H1 (cell line): Measurements from ENCODE around the gene RERE. TPM values are rescaled to one million over a fixed set of nuclear protein-coding genes. Genes with fewer than 3 reads are reported as not detected.

Source experiments
- EZH2 ChIP-seq: fragments of 200-600 bp; sonication (generic); IDR thresholded peaks from 2 replicates; pipeline ENCODE4 v1.7.1; 2012; ENCODE audit warnings: low read depth, mild to moderate bottlenecking, moderate library complexity, low read length, inconsistent platforms; ENCODE audit not compliant: severe bottlenecking
- KDM1A ChIP-seq: fragments of 200-600, 300-600 bp; sonication (generic); IDR thresholded peaks from 2 replicates; pipeline ENCODE4 v1.7.1; 2016; ENCODE audit warnings: mild to moderate bottlenecking, low read length, borderline replicate concordance
- RBBP5 ChIP-seq: IDR thresholded peaks from 2 replicates; pipeline ENCODE4 v1.7.1; 2012; ENCODE audit warnings: low read depth, mild to moderate bottlenecking, inconsistent platforms, low read length, moderate library complexity, borderline replicate concordance
- SIX5 ChIP-seq: IDR thresholded peaks from 2 replicates; pipeline ENCODE4 v1.6.1; 2011; ENCODE audit warnings: mild to moderate bottlenecking, low read depth, low read length
- USF2 ChIP-seq: IDR thresholded peaks from 2 replicates; pipeline ENCODE4 v1.6.1; 2011; ENCODE audit warnings: low read length, improper control_type of control experiment
- polyA plus RNA-seq, 7 experiments: library from polyadenylated mRNA; depleted of rRNA in 3 of 7; stranded (reverse) in 5 of 7; unstranded in 2 of 7; fragments of >200 nt in 5 of 7; fragments of 200-250 nt in 2 of 7; gene quantifications; 1 replicate in 5 of 7; 2 replicates in 1 of 7; 4 replicates in 1 of 7; pipeline versions ENCODE4 v1.2.1 to v1.2.3, GENCODE V29; 2011 to 2013; ENCODE audit warnings: missing spikeins in 2 of 7, mixed read lengths in 2 of 7
- total RNA-seq: library from RNA; stranded (reverse); fragmentation: NEBNext Ultra II Directional; extraction: Animal tissue kit (Norgen Biotek cat#: 25700); gene quantifications from 2 replicates; pipeline ENCODE4 v1.2.1, GENCODE V29; 2021

Gene RERE
- total and polyA plus RNA-seq, 2 of the 8 experiments (the other 6 are each of a cell fraction or from before 2014, with no cell fraction given): 15.3 to 142 TPM

- TF ChIP-seq USF2 (no peak), SIX5 (no peak), KDM1A (no peak), RBBP5 (no peak), EZH2 (no peak)
Measured at GRCh38 chr1:8427986-8428385, 389.5 kb downstream of the RERE start (continued).
